HTR-8/SVneo (cell line): ENCODE results near the gene PCDHA5.
A peak's percentile ranks its signal among the peaks of the same experiment; 100 is the strongest.

Source experiments
- DNase-seq: peaks from one replicate; pipeline ENCODE4 v3.0.0; 2011; ENCODE audit warnings: low spot score, mixed read lengths; ENCODE audit not compliant: insufficient read length
- FAIRE-seq: peaks from 2 replicates; lab custom pipeline; 2011; peaks lifted over from hg19 to GRCh38; lab: Jason Lieb, UNC

The PCDHA5 gene

DNA sequence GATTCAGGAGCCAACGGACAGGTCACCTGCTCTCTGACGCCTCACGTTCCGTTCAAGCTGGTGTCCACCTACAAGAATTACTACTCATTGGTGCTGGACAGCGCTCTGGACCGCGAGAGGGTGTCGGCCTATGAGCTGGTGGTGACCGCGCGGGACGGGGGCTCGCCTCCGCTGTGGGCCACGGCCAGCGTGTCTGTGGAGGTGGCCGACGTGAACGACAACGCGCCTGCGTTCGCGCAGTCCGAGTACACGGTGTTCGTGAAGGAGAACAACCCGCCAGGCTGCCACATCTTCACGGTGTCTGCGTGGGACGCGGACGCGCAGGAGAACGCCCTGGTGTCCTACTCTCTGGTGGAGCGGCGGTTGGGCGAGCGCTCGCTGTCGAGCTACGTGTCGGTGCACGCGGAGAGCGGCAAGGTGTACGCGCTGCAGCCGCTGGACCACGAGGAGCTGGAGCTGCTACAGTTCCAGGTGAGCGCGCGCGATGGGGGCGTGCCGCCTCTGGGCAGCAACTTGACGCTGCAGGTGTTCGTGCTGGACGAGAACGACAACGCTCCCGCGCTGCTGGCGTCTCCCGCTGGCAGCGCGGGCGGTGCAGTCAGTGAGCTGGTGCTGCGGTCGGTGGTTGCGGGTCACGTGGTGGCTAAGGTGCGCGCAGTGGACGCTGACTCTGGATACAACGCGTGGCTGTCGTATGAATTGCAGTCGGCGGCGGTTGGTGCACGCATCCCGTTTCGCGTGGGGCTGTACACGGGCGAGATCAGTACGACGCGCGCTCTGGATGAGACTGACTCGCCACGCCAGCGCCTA is 36.0 kb downstream of the PCDHA5 start:
- DNase-seq: no peak
- FAIRE-seq: no peak

DNA sequence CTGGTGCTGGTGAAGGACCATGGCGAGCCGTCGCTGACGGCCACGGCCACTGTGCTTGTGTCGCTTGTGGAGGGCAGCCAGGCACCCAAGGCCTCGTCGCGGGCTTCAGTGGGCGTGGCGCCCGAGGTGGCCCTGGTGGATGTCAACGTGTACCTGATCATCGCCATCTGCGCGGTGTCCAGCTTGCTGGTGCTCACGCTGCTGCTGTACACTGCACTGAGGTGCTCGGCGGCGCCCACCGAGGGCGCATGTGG is 36.5 kb downstream of the PCDHA5 start:
- DNase-seq (no peak), FAIRE-seq (no peak)

DNA sequence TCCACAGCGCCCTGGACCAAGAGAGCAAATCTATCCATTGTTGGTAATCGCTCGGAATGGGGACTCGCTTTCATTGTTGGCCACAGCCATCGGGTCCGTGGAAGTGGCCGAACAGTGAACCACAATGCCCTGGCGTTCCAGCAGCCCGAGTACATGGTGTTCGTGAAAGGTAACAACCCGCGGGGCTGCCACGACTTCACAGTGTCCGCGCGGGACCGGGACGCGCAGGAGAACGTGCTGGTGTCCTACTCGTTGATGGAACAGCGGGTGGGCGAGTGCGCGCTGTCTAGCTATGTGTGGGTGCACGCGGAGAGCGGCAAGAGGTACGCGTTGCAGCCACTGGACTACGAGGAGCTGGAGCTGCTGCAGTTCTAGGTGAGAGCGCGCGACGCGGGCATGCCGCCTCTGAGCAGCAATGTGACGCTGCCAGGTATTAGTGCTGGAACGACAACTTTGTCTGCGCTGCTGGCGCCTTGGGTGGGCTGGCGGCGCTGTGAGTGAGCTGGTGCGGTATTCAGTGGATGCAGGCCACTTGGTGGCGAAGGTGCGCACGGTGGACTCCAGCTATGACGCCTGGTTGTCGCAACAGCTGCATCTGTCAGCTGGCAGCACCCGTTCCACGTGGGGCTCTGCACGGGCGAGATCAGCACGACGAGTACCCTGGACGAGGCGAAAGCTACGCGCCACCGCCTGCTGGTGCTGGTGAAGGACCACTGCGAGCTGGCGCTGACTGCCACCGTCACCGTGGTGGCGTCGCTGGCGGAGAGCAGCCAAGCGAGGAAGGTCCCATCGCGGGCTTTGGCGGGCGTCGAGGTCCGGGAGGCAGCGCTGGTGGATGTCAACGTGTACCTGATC is 41.3 kb downstream of the PCDHA5 start:
- FAIRE-seq (no peak), DNase-seq (no peak)

DNA sequence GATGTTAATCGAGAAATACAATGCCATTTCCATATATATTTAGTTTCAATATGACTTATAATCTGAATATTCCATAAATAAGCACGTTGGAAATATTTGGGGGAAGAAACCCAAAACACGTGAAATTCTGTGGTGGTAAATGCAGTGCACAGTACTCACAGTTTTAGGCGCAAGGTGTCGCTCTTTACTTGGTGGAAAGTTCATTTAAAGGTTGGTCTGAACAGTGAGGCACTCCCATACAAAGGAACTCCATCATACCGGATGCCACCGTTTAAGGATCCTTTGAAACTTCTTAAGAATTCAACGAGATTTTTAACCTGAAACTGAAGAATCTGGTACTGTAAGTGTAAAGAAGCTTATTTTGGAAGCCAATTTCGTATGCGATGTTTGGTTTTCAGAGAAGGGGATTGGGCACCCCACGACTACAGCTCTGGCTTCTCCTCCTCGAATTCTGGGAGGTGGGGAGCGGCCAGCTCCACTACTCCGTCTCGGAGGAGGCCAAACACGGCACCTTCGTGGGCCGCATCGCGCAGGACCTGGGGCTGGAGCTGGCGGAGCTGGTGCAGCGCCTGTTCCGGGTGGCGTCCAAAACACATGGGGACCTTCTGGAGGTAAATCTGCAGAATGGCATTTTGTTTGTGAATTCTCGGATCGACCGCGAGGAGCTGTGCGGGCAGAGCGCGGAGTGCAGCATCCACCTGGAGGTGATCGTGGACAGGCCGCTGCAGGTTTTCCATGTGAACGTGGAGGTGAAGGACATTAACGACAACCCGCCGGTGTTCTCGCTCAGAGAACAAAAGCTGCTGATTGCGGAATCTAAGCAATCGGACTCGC is 47.5 kb downstream of the PCDHA5 start, which contains the start of gene PCDHA11:
PCDHA11 (plus strand) TSS at position 237 of the 834 bp plus-strand sequence; CDS start at position 384, 147 bp downstream.
- no peak for FAIRE-seq
- peak; percentile 53 for DNase-seq

DNA sequence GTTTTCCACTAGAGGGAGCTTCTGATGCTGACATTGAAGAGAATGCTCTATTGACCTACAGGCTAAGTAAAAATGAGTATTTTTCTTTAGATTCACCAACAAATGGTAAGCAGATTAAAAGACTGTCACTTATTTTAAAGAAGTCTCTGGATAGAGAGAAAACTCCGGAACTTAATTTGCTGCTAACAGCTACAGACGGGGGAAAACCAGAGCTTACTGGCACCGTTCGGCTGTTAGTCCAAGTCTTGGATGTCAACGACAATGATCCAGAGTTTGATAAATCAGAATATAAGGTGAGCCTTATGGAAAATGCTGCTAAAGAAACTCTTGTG is 48.1 kb downstream of the PCDHA5 start:
- DNase-seq (peak; percentile 60), FAIRE-seq (no peak)

DNA sequence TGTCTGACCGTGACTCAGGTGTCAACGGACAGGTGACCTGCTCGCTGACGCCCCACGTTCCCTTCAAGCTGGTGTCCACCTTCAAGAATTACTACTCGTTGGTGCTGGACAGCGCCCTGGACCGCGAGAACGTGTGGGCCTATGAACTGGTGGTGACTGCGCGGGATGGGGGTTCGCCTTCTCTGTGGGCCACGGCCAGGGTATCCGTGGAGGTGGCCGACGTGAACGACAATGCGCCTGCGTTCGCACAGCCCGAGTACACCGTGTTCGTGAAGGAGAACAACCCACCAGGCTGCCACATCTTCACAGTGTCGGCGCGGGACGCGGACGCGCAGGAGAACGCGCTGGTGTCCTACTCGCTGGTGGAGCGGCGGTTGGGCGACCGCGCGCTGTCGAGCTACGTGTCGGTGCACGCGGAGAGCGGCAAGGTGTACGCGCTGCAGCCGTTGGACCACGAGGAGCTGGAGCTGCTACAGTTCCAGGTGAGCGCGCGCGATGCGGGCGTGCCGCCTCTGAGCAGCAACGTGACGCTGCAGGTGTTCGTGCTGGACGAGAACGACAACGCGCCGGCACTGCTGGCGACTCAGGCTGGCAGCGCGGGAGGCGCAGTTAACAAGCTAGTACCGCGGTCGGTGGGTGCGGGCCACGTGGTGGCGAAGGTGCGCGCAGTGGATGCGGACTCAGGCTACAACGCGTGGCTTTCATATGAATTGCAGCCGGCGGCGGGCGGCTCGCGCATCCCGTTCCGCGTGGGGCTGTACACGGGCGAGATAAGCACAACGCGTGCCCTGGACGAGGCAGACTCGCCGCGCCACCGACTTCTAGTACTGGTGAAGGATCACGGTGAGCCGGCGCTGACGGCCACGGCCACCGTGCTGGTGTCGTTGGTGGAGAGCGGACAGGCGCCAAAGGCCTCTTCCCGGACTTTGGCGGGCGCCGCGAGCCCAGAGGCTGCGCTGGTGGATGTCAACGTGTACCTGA is 49.1 kb downstream of the PCDHA5 start:
- no peak for DNase-seq
- FAIRE-seq: no peak
